Fibroblast of the aortic adventitia (primary cell): Measurements from ENCODE around the gene PTPRQ. TPM values are rescaled to one million over a fixed set of nuclear protein-coding genes. Genes with fewer than 3 reads are reported as not detected.
A peak's percentile ranks its signal among the peaks of the same experiment; 100 is the strongest.

Experiments
- DNase-seq: peaks from one replicate; pipeline ENCODE4 v3.0.0-alpha.2; 2010; ENCODE audit warnings: low read depth
- H3K4me3 ChIP-seq: 2 replicates; pipeline ENCODE4 v1.5.1; 2011; ENCODE audit warnings: low read depth, mild to moderate bottlenecking, control low read depth, low read length, moderate library complexity
- total RNA-seq: library from RNA; depleted of rRNA; stranded (reverse); fragments of >200 nt; gene quantifications from 2 replicates; pipeline ENCODE4 v1.2.3, GENCODE V29; 2012; ENCODE audit warnings: low replicate concordance
- TF ChIP-seq, protein P1 (sequence below): IDR thresholded peaks from 2 replicates; pipeline ENCODE4 v1.5.1; 2011; ENCODE audit warnings: mild to moderate bottlenecking, low read length, control low read depth, inconsistent platforms; ENCODE audit not compliant: insufficient read depth

Gene PTPRQ
- total RNA-seq, 1 donor, result 1.2 TPM

DNA sequence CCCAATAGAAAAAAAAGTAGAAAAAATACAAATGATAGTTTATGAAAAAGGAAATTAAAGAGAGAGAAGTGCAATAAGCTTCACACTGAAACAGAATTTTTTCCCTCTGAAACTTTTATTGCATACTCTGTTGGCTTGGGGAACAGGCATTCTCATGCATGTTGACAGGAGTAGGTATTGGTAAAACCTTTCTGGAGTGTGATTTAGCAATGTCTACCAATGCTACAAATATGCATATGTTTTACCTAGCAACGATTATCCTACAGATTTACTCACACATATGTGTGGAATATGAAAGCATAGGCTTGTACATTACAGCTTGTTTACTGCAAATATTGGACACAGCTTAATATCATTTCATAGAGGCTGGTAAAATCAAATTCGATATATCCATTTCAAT is 137.7 kb downstream of the PTPRQ start:
- no peak overlapping the region for H3K4me3 ChIP-seq
- TF ChIP-seq, protein P1, sequence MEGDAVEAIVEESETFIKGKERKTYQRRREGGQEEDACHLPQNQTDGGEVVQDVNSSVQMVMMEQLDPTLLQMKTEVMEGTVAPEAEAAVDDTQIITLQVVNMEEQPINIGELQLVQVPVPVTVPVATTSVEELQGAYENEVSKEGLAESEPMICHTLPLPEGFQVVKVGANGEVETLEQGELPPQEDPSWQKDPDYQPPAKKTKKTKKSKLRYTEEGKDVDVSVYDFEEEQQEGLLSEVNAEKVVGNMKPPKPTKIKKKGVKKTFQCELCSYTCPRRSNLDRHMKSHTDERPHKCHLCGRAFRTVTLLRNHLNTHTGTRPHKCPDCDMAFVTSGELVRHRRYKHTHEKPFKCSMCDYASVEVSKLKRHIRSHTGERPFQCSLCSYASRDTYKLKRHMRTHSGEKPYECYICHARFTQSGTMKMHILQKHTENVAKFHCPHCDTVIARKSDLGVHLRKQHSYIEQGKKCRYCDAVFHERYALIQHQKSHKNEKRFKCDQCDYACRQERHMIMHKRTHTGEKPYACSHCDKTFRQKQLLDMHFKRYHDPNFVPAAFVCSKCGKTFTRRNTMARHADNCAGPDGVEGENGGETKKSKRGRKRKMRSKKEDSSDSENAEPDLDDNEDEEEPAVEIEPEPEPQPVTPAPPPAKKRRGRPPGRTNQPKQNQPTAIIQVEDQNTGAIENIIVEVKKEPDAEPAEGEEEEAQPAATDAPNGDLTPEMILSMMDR, result no peak
- DNase-seq, result no peak

DNA sequence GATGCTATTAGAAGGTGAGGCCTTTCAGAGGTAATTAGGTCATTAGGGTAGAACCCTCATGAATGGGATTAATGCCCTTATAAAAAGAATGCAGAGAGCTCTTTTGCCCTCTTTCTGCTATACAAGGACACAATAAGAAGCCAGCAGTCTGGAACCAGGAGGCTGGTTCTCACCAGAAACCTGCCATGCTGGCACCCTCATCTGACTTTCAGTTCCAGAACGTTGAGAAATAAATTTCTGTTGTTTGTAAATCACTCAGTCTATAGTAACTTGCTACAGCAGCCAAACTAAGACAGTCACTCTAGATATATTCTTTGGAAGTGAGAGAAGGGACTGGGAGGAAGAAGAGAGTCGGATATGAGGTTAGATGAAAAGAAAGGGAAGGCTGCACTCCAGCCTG is 138.4 kb downstream of the PTPRQ start:
- TF ChIP-seq, protein P1, result no peak
- DNase-seq, result no peak

DNA sequence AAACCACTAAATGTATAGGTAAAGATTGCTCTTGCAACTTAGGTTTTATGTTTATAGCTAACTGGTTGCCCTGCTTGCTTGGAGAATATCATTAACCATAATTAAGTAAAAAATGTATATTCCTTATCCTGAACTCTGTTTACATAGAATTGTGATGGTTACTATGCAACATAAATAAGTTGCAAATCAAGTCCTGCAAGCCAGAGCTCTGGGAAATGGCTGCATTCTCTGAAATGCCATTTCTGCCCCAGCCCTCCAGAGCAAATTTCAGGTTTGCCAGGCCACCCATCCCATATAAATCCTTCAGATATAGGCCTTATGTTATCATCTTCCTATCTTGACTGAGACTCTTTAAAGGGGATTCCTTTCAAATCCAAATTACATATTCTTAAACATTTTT is 145.0 kb downstream of the PTPRQ start:
- DNase-seq, result no peak

More for the DNA sequence above, 138.4 kb downstream of the PTPRQ start:
- H3K4me3 ChIP-seq, result no peak overlapping the region

DNA sequence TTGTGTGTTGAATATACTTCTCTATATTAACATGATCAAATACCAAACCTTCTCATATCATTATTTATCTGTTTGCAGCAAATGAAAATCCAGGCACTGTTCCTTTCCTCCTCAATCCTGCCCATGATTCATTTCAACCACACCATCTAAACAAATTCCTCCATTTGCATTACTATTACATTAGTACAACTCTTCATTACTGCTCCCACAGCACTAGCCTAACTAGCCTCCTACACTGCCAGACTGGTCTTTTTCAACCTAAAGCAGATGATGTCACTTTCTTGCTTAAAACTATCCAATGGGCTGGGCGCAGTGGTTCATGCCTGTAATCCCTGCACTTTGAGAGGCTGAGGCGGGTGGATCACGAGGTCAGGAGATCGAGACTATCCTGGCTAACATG is 146.1 kb downstream of the PTPRQ start:
- TF ChIP-seq, protein P1, result no peak
- no peak for DNase-seq
- no peak overlapping the region for H3K4me3 ChIP-seq

More for the DNA sequence above, 145.0 kb downstream of the PTPRQ start:
- TF ChIP-seq, protein P1, result no peak
- no peak overlapping the region for H3K4me3 ChIP-seq

DNA sequence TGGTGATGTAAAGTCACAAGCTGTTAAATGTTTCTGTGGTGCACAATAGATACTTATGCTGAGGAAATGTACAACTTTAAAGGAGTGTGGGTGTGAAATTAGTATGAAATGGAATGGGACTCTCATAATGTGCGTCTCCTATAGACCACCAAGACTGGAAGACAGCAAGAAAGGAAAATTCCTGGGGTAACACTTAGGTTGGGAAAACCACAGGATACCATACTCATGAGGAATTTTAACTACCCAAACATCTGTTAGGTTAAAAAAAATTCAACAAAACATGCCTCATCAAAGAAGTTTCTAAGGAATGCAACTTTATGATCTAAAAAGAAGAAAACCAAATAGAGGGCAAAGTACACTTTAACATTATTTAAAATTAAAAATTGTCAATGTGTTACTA is 149.7 kb downstream of the PTPRQ start:
- TF ChIP-seq, protein P1, result no peak
- DNase-seq, result peak; percentile 64
- no peak overlapping the region for H3K4me3 ChIP-seq

DNA sequence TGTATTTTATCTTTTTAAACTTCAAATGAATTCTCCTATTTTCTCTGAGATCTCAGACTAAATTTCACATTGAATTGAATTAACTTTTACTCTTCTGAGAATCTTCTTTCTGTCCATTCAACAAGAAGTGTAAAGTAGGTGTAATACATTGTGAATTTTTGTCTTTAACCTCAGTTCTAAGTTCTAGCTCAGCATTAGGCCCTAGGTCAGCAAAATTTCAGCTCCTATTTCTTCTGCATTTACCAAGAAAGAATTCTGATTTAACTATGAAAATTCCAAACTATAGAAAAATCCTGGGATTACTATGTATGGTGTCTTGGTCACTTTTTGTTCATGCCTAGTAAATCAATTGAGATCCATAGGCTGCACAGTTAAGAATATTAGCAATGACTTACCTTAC is 152.5 kb downstream of the PTPRQ start:
- TF ChIP-seq, protein P1, result no peak
- no peak for DNase-seq
- no peak overlapping the region for H3K4me3 ChIP-seq

DNA sequence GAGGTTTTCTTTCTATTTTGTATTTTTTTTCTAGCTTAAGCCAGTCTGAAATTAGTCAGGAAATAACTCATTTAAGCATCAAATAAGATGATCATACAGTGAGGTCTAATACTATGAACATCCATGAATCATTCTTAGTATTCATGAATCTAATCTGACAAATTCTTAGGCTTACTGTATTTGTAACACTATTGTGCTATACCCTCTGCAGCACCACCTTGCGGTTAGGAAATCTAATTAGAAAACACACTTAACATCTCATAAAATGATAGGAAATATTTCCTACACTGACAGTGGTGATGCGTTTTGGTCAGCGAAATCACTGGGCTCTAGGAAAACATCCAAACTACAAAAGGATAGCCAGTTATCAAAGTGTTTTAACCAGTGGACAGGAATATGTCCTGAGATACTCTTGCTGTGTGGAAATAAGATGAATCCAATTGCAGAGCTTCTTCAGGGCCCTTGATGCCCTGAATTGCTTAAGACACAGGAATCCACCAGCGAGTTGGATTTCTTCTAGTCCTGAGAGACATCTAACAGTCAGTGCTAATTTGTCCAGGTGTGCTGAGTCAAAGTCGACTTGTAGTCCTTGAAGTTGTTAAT is 154.1 kb downstream of the PTPRQ start:
- DNase-seq, result peak; percentile 86
- no peak overlapping the region for H3K4me3 ChIP-seq
- TF ChIP-seq, protein P1, result peak; percentile 64
